K562 (cell line): ENCODE data around the gene PPP1R13B. TPM values are rescaled to one million over a fixed set of nuclear protein-coding genes. Genes with fewer than 3 reads are reported as not detected.

Source experiments
- ASH1L ChIP-seq: fragments of 450-650 bp; IDR thresholded peaks from 2 replicates; pipeline ENCODE4 v1.6.1; 2018; ENCODE audit warnings: borderline replicate concordance, mild to moderate bottlenecking, low read depth; ENCODE audit not compliant: partially characterized antibody
- ATF1 ChIP-seq, 2 experiments: fragments of 450-650 bp in 1 of 2; IDR thresholded peaks; 2 replicates each; pipeline ENCODE4 v1.6.1; 2016; ENCODE audit warnings: missing compliant biosample characterization in 1 of 2, missing genetic modification characterization in 1 of 2
- BRD9 ChIP-seq: fragments of 450-650 bp; IDR thresholded peaks from 2 replicates; pipeline ENCODE4 v1.6.1; 2018; ENCODE audit warnings: low read depth; ENCODE audit not compliant: partially characterized antibody
- HDAC6 ChIP-seq: IDR thresholded peaks from 2 replicates; pipeline ENCODE4 v1.6.1; 2012; ENCODE audit warnings: low read depth, mild to moderate bottlenecking, control low read depth, inconsistent platforms, low read length, moderate library complexity
- LARP7 ChIP-seq: fragments of 450-650 bp; IDR thresholded peaks from 2 replicates; pipeline ENCODE4 v1.6.1; 2016
- MEF2D ChIP-seq: conservative IDR thresholded peaks from 2 replicates; pipeline ENCODE4 v1.6.1; 2016; ENCODE audit warnings: low read depth, missing genetic modification characterization, missing compliant biosample characterization
- POLR3G ChIP-seq: IDR thresholded peaks from 2 replicates; pipeline ENCODE4 v1.6.1; 2011; ENCODE audit not compliant: insufficient read length, insufficient replicate concordance; ENCODE audit errors: extremely low read depth
- RBM25 ChIP-seq: fragments of 200-400 bp; formaldehyde crosslinking; IDR thresholded peaks from 2 replicates; pipeline ENCODE4 v1.6.1; 2018; ENCODE audit warnings: low read length, low read depth, moderate library complexity; ENCODE audit not compliant: severe bottlenecking
- SMARCE1 ChIP-seq: fragments of 450-650 bp; IDR thresholded peaks from 2 replicates; pipeline ENCODE4 v1.7.1; 2016; ENCODE audit warnings: mild to moderate bottlenecking
- ZBTB1 ChIP-seq: sonication (generic); formaldehyde crosslinking; IDR thresholded peaks from 2 replicates; pipeline ENCODE4 v1.8.1; 2023; ENCODE audit warnings: missing genetic modification reagents, low read depth, mild to moderate bottlenecking, borderline replicate concordance
- ZNF551 ChIP-seq: fragments of 250-450 bp; sonication (Bioruptor Pico); IDR thresholded peaks from 2 replicates; pipeline ENCODE4 v1.5.0; 2021; ENCODE audit warnings: mild to moderate bottlenecking, moderate library complexity
- ZNF696 ChIP-seq: fragments of 250-450 bp; sonication (Bioruptor Pico); conservative IDR thresholded peaks from 2 replicates; pipeline ENCODE4 v1.4.0; 2020; ENCODE audit warnings: mild to moderate bottlenecking, moderate library complexity
- polyA plus RNA-seq, 8 experiments: library from polyadenylated mRNA; depleted of rRNA in 4 of 8; stranded (reverse) in 5 of 8; unstranded in 3 of 8; fragments of >200 nt; fragmentation: Nextera tagmentation in 2 of 8; fragmentation: Illumina TruSeq in 1 of 8; extraction: Ambion mirVana in 2 of 8; extraction: Trizol in 1 of 8; gene quantifications; 2 replicates each; pipeline versions ENCODE4 v1.2.1 to v1.2.3, GENCODE V29; 2011 to 2014; ENCODE audit warnings: inconsistent platforms in 1 of 8, missing spikeins in 1 of 8
- total RNA-seq, 7 experiments: library from RNA; depleted of rRNA in 6 of 7; stranded (reverse); fragments of >200 nt in 6 of 7; fragmentation: Illumina TruSeq in 2 of 7; extraction: Trizol in 2 of 7; gene quantifications; 2 replicates each; pipeline versions ENCODE4 v1.2.1 to v1.2.3, GENCODE V29; 2011 to 2021; ENCODE audit warnings: low replicate concordance in 1 of 7
- TF ChIP-seq, protein P1 (sequence below): IDR thresholded peaks from 2 replicates; pipeline ENCODE4 v1.6.1; 2012; ENCODE audit warnings: low read depth, low read length, improper control_type of control experiment, borderline replicate concordance
- TF ChIP-seq, protein P2 (sequence below), 2 experiments: fragments of 450-650 bp in 1 of 2; IDR thresholded peaks; 2 replicates each; pipeline ENCODE4 v1.6.1; 2011 to 2017; ENCODE audit warnings: low read depth in 2 of 2, antibody characterized with exemption in 1 of 2, borderline replicate concordance in 1 of 2, low read length in 1 of 2, mild to moderate bottlenecking in 1 of 2, mixed read lengths in 1 of 2; ENCODE audit not compliant: control insufficient read depth in 1 of 2
- TF ChIP-seq, protein P3 (sequence below): fragments of 450-650 bp; formaldehyde crosslinking; IDR thresholded peaks from 2 replicates; pipeline ENCODE4 v1.4.0; 2020; ENCODE audit warnings: mild to moderate bottlenecking, moderate library complexity
- TF ChIP-seq, protein P4 (sequence below): fragments of 250-450 bp; sonication (Bioruptor Pico); IDR thresholded peaks from 2 replicates; pipeline ENCODE4 v1.5.0; 2021; ENCODE audit warnings: mild to moderate bottlenecking, moderate library complexity

The PPP1R13B gene
- total and polyA plus RNA-seq, 9 of the 15 experiments (the other 6 are each of a cell fraction or from before 2014, with no cell fraction given), result 0.03 to 1.7 (median 0.15) TPM

DNA sequence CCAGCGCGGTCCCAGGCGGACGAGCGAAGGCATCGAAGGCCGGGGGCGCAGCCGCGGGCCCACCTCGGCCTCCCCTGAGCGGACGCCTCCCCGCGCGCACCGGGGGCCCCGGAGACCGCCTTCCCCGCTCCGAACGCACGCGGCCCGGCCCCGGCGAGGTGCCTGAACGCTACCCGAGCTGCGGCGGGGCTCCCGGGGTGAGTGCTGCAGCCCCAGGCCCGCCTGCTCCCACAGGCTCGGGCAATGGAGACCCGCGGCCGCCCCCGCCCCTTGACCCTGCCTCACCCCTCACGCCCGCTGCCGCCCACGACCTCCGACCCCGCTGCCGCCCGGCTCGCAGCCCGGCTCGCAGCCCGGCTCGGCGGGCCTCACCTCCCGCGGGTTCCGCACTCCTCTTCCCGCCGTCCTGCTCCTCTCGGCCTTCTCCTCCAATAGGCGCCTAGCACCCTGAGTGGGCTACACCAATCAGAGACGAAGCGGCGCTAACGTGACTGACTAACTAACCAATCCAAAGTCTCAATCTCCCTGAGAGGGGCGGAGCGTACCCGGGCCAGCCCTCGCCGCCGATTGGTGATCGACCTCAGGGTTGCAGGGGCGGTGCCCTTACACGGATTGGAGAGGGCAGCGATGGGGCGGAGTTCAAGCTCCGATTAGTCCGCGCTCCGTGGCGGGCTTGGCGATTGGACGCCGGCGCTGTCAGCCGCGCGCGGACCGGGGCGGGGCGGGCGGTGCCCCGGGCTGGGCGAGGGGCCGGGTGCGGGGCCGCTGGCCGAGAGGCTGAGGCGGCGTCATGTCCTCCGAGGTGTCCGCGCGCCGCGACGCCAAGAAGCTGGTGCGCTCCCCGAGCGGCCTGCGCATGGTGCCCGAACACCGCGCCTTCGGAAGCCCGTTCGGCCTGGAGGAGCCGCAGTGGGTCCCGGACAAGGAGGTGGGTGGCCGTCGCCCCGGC lies 132.0 kb downstream of the PPP1R13B start, which contains the start of the genes XRCC3 and ZFYVE21 (continued):
- TF ChIP-seq, protein P1, sequence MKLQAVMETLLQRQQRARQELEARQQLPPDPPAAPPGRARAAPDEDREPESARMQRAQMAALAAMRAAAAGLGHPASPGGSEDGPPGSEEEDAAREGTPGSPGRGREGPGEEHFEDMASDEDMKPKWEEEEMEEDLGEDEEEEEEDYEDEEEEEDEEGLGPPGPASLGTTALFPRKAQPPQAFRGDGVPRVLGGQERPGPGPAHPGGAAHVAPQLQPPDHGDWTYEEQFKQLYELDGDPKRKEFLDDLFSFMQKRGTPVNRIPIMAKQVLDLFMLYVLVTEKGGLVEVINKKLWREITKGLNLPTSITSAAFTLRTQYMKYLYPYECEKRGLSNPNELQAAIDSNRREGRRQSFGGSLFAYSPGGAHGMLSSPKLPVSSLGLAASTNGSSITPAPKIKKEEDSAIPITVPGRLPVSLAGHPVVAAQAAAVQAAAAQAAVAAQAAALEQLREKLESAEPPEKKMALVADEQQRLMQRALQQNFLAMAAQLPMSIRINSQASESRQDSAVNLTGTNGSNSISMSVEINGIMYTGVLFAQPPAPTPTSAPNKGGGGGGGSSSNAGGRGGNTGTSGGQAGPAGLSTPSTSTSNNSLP, result peak; percentile 16; the same call in 1 of the 2 replicates
- TF ChIP-seq ASH1L (peak; percentile 98), BRD9 (no peak), LARP7 (no peak), HDAC6 (no peak), MEF2D (tag) (no peak), ATF1 (CRISPR knock-in tag; IDR thresholded peaks at IDR 0.05) (no peak), ATF1 (tag; IDR thresholded peaks at IDR 0.05) (peak; percentile 78), POLR3G (no peak), RBM25 (peak; percentile 99), ZNF551 (CRISPR knock-in tag) (no peak), ZBTB1 (CRISPR knock-in tag) (no peak), SMARCE1 (no peak), ZNF696 (no peak)
- TF ChIP-seq, protein P2, sequence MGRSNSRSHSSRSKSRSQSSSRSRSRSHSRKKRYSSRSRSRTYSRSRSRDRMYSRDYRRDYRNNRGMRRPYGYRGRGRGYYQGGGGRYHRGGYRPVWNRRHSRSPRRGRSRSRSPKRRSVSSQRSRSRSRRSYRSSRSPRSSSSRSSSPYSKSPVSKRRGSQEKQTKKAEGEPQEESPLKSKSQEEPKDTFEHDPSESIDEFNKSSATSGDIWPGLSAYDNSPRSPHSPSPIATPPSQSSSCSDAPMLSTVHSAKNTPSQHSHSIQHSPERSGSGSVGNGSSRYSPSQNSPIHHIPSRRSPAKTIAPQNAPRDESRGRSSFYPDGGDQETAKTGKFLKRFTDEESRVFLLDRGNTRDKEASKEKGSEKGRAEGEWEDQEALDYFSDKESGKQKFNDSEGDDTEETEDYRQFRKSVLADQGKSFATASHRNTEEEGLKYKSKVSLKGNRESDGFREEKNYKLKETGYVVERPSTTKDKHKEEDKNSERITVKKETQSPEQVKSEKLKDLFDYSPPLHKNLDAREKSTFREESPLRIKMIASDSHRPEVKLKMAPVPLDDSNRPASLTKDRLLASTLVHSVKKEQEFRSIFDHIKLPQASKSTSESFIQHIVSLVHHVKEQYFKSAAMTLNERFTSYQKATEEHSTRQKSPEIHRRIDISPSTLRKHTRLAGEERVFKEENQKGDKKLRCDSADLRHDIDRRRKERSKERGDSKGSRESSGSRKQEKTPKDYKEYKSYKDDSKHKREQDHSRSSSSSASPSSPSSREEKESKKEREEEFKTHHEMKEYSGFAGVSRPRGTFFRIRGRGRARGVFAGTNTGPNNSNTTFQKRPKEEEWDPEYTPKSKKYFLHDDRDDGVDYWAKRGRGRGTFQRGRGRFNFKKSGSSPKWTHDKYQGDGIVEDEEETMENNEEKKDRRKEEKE (IDR thresholded peaks at IDR 0.05; ENCODE audit: borderline replicate concordance in 1 of 2, control insufficient read depth in 1 of 2, low read depth in 2 of 2, low read length in 1 of 2), result no peak
- TF ChIP-seq, protein P3, sequence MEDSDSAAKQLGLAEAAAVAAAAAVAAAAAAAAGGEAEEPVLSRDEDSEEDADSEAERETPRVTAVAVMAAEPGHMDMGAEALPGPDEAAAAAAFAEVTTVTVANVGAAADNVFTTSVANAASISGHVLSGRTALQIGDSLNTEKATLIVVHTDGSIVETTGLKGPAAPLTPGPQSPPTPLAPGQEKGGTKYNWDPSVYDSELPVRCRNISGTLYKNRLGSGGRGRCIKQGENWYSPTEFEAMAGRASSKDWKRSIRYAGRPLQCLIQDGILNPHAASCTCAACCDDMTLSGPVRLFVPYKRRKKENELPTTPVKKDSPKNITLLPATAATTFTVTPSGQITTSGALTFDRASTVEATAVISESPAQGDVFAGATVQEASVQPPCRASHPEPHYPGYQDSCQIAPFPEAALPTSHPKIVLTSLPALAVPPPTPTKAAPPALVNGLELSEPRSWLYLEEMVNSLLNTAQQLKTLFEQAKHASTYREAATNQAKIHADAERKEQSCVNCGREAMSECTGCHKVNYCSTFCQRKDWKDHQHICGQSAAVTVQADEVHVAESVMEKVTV (CRISPR knock-in tag), result no peak
- TF ChIP-seq, protein P4, sequence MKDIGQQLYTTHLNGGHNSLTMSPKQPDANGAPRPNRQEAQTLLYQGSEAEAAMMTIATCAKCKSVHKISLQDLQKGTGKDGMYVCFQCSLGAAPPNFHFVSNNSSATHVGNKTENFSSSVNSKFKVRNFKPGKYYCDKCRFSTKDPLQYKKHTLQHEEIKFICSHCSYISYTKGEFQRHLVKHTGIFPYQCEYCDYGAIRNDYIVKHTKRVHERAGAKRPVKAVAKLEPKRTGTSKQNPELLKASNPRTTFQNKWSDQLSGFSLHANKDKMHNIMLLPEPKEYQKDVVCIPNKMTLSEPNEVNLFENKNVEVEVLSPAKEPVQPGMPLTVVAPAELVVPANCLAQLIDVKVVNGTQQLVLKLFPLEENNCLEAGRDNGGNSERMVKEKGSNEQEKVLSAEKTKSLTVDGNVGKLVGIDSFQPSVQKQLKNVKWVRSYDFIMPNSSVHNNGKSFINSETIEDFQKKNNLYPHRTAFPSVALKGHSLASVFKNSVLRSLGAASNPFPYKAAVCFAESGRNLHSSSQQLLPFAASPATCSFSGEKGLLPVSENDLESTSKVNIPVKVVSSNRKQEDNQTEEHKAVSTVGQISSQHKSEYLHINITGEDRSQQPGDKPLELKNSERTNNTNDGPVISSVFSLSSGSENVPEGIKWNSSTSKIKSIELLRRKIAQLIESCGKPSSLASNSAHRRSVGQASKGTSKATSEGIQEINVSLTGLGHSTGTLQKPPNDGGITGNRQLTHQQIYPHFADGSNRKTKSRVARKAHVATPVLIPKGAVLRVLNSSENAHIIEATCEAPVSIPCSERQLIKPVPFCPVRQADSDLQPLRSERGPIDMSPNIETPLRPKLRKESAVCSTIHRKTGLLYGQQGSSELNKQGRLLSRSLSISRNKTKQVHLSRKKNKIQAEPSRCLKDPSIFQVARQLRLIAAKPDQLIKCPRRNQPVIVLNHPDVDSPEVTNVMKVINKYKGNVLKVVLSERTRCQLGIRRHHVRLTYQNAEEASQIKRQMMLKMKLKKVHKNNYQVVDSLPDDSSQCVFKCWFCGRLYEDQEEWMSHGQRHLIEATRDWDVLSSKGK, result no peak
